A204.1 (cell line): ENCODE data around the gene AFF3.
"Not testable (repeated sequence)": the region's sequence is repeated elsewhere in the genome, so short reads cannot be mapped to it uniquely, and the experiment has no call there.

Experiments used
- FAIRE-seq: peaks from 2 replicates; lab custom pipeline; 2012; peaks lifted over from hg19 to GRCh38; lab: Jason Lieb, UNC

Gene AFF3

DNA sequence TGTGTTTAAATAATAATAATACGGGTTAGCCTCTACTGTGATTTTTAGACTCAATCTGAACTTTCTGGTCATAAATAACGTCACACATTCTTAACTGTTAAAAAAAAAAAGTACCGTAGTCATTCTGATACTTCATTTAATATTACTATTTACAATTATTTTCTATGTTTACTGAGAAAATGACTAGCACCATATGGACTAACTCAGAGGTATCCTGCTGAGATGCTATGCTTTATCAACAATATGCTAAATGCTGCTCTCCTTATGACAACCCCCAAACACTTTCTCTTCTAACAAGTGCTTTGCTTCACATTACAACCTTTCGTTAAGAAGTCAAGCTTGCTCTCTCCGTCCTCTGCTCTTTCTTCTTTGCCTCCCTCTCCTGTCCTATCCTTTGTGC lies 182.1 kb downstream of the AFF3 start:
- FAIRE-seq, result no peak

DNA sequence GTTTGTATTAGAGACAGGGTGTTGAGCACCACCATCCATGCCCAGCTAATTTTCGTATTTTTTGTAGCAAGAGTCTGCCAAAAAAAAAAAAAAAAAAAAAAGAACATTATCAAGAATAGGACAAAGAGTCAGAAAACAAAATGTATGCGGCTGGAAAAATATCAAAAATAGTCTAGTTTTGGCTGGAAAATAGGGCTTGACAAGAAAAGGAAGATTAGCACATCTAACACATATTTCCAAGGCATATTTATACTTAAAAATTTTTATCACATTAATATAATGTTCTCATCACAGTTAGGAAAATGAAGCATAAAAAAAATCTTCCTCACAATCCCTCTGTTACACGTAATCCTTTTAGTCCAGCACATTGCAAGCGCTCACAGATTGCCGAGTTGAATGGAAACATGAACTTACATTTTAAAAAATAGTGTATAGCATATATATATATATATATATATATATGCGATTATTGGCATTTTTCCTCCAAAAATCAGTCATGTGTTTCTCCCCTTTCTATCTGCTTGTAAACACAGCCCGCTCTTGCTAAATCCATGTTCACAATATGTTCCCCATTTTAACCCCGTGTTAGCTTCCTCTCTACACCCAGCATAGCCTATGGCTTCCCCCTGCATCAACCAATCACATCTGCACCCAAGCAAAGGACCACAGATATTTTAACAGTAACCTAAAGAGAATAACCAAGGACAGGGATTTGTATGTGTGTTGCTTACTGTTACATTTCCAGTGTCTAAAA lies 183.0 kb downstream of the AFF3 start:
- FAIRE-seq, result no peak

DNA sequence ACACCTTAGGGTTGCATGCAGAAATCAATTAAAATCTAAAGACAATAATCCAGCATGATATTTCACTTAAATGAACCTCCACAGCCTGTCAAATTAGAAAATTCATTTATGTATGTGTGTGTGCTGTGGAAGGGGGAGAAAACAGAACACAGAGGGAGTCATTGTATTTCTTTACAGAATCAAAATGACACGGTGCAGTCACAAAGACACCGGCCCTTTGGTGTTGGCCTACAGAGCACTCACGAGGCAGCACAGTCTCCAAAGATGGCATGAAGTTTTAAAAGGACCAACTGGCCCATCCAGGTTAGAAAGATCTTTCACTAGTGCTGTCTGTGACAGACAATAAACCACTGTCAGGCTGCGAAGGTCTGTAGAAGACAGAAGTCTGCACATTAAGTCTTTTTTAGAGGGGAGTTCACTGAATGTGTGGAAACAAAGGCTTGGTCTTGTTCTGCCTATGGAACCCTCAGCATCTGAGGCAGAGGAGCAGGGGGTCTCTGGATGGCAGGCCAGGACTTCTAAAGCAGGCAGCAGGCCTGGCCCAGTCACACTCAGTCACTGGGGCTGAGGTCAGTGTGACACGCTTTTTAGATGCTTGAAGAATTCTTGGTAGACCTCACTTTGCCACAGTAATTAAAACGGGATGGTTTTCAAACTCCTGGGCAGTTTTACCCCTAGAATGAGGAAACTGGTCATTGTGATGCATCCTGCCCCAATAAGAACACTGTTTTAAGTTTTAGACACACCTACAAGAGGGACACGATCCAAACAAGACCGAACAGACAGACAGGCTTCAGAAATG lies 184.9 kb downstream of the AFF3 start:
- FAIRE-seq, result no peak

DNA sequence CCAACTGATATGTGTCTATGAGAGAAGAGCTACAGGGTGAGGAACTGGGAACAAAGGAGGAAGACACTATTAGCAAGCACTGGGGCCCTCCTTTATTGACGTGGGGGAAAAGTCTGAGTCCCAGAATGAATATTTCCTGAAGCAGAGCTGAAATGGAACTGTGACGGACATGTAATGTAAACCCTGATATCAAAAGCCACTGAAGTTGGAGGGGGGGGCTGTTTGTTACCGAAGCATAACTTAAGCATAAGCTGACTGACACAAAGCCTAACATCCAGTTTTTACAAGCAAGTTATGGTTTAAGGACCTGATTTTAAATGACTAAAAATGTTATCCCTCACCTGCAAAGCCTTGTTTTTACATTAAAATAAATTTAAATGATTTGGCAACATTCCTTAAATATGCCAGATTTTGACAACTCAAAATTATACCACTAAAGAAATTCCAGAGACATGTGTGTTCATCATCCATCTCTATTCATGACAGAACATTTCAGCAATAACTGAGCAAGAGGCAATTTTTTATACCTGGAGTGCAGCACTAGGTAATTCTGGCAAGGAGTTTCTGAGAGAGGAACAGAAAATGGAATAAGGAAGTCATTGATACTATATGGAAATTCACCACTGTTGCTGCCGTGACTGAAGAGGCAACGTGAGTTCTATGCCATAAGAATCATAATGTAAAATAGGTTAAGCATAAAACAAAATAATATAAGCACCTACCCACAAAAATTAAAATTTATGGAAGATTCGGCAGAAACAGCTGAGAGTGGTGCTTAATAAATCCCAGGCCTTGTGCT lies 186.0 kb downstream of the AFF3 start:
- no peak for FAIRE-seq

DNA sequence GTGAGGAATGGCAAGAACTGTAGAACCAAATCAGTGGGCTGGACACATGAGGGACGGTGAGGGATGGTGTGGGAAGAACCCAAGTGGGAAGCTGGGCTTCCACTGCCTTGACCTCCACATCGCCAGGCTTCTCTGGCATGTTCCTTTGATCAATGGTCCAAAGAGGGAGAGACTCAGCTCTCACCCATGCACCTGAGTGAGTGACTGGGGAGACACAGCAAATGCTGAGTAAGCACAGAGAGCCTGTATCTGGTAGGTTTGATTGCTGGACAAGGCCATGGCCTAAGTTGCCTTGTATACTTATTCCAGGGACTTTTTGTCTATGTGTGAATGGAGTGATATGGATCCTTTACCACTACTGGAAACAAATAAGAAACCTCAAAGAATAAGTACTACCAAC lies 188.6 kb downstream of the AFF3 start:
- FAIRE-seq, result no peak

DNA sequence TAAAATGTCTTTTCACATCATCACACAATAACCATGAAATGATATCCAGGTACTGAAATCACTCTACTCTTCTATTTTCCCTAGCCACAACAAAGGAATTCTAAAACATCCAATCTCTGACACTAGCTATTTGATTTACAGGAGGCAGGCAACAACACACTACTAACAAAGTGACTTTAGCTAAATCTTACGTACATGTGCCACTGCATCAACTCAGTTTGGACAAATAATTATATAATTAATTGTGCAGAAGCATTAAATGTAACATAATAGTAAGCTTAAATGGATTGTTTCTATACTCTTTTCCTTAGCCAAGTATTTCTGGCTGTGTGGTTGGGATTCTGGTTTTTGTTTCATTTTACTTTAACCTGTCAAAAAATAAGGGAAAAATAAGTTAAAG lies 192.4 kb downstream of the AFF3 start:
- no peak for FAIRE-seq

DNA sequence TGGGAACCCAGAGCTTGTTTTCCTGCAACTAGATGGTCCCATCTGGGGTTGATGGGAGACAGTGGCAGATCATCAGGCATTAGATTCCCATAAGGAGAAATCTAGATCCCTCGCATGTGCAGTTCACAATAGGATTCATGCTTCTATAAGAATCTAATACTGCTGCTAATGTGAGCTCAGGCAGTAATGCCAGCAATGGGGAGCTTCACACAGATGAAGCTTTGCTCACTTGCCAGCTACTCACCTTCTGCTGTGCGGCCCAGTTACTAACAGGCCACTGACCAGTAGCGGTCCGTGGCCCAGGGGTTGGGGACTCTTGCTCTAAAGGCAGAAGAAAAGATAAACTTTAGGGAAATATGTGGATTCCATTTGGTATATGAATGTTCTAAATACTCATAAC lies 192.9 kb downstream of the AFF3 start:
- FAIRE-seq, result no peak

DNA sequence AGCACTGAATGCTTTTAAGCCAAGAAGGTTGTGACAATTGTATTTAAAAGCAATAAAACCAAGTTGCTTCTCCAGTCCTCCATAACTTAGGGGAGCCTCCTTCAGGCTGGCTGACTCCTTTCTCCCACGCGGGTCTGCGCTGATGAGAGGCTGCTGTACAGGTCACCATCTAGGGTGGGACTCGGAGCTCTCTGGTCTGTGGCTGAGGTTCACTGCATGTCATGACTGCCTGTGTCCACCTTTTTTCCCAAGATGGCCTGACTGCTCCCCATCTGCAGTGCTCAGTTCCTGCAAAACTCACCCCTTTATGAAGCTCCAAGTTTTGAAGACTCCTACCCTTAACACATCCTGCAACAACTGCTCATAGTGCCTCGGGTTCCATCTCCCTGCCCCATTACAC lies 194.4 kb downstream of the AFF3 start:
- FAIRE-seq, result no peak

DNA sequence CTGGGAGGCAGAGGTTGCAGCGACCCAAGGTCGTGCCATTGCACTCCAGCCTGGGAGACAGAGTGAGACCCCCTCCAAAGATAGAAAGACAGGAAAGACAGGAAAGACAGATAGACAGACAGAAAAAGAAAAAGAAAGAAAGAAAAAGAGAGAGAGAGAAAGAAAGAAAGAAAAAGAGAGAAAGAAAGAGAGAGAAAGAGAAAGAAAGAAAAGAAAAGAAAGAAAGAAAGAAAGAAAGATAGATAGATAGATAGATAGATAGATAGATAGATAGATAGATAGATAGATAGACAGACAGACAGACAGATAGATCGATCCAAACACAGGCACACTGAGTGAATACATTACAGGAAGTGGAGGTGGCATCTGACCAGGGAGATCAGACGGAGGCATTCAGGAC lies 195.0 kb downstream of the AFF3 start:
- FAIRE-seq, result not testable (repeated sequence)

DNA sequence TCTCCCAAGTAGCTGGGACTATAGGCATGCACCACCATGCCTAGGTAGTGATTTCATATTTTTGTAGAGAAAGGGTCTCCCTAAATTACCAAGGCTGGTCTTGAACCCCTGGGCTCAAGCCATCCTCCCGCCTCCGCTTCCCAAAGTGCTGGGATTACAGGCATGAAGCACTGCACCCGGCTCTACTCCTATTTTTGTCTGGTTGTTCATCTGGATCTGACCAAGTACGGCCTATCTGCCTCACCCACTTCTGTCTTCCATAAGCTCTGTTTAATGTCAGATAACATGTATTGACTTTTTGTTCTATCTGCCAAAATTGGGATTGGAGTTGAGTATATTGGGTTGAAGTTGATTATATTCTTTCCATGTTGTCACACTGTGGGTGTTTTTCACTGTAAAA lies 198.4 kb downstream of the AFF3 start:
- FAIRE-seq, result no peak

DNA sequence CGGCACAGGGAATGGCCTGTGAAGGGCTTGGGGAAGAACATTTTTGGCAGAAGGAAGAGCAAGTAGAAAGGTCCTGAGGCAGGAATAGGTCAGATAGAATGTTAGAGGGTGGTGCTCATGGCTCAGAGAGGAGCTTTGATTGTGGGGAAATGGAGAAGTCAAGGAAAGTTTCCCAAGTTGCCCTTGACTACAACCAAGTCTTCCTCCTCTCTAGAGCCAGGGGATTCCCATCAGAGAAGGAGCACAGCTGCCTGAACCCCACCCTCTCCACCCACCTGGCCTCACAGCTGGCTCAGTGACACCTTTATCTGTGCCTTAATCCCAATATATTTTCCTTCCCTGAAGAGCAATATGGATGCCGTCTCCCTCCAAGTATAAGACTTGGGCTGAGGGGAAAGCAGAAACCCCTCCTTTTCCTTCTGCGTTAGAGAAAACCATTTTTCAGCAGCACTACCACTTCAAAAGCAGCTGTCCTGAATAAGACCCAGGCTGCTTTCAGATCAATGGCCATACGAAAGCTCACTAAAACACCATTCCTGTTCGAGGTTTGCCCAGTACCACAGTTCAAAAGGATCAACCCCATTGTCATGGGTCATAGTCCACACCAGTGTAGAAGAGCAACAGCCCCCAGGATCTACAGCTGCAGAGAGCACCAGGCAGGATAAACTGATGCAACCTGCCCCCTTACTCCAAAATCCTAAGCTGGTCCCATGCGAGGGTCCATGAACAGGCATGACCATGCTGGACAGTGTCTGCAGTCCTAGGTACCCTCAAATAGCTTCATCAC lies 199.6 kb downstream of the AFF3 start:
- no peak for FAIRE-seq

DNA sequence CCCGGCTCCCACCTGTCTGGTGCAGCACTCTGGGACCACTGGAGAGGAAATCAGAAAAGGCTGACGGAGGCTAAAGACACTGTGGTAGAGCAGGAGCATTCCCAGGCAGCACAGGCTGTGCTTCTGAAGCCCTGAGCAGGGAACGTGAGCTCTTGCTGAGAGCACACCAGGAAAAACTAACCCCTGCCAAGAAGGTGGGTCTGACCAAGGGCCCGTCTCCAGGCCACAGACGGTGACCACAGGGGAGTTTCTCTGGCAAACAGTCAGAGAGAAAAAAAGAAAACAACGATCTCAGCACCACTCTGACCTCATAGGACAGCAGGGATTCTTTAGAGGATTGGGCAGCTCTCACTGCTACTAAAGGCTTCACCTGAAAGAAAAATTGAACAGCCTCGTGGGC lies 201.4 kb downstream of the AFF3 start:
- FAIRE-seq, result no peak

DNA sequence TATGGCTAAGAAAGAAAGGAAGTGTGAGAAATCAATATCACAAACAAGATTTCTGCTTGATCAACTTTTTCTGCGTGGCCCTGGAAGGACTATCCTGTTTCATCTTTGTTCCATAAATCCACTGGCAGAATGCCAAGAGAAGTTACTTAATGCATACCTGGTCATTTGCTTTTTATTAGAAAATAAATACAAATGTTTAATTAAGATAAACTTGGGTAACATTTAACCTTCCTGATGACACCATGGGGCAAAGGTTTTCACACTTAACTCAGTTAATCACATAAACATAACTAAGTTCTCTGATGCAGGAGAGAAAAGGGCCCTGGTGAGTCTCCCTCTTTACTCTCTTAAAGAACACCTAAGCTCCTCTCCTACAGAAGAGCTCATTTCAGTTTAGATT lies 203.3 kb downstream of the AFF3 start:
- no peak for FAIRE-seq

DNA sequence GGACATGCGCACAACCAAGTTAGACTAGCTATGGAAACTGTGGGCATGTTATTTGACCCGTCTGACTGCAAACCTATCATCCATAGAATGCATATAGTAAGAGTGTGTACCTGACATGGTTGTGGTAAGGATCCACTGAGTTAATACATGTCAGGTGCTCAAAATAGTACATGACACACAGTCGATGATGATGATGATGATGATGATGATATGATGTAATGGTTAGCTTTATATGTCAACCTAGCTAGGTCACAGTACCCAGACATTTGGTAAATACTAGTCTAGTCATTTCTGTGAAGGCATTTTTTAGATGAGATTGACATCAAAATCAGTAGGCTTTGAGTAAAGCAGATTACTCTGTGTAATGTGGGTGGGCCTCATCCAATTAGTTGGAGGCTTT lies 204.1 kb downstream of the AFF3 start:
- FAIRE-seq, result no peak

DNA sequence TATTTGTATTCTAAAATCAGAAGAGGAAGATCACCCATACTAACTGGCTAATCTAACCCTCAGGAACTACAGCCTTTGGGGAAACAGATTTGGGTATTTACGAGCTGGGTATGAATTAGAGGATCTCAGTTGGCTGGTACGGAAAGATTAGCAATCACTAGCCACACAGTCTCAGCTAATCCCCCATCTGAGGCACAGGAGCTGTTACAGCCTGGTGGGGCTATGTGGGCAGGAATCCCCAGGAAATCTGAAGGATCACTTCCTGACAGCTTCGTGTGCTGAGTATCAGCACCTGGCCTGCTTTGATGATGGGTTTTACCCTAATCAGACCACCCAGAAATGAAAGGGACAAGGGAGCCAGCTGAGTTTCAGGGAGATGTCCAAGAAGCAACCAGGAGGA lies 206.3 kb downstream of the AFF3 start:
- FAIRE-seq, result no peak

DNA sequence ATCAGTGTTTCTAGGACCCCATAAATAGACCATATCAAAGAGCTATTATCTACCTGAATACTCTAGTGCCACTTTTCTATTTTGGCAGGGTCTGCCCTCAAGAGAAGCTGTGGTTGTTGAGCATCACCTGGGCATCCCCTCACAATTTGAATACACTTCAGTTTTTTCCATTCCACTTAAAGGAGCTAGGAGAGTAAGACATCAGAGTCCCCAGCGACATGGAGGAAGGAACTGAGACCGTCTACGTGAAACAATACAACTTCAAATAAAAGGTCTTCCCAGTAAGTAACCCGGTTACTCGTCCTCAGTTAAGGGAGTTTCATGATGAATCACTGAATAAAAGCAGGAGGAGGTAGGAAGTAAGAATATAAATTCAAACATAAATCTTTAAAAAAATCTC lies 206.7 kb downstream of the AFF3 start:
- FAIRE-seq, result no peak

DNA sequence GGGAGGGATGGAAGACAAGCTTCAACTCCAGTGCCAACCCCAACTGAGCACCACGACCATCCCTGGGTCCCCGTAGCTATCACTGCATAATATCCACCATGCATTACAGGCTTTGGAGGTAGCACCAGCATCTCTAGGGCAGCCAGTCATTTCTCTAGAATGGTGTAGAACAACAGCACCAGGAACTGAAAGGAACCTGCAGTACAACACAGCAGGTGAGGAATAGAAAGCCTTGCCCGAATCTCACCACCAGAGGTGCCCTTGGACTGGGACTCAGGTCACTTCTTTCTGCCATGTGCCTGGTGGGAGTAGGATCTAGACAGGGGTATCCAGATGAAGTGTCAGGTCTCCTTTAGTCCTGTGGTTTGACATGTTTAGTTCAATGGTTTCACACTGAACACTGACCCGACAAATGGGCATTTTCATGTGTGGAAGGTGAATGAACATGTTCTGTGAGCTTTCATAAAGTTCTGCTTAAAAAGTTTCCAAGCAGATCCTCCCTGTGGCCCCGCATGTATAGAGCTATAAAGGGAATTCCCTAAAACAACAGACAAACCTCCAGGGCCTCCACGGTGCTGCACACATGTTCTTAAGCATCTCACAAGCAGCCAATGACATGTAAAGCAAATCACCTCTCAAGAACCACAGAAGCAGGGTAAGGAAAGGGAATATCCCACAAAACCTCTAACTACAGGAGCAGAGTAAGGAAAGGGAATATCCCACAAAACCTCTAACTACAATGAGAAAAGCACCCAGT lies 208.3 kb downstream of the AFF3 start:
- no peak for FAIRE-seq

DNA sequence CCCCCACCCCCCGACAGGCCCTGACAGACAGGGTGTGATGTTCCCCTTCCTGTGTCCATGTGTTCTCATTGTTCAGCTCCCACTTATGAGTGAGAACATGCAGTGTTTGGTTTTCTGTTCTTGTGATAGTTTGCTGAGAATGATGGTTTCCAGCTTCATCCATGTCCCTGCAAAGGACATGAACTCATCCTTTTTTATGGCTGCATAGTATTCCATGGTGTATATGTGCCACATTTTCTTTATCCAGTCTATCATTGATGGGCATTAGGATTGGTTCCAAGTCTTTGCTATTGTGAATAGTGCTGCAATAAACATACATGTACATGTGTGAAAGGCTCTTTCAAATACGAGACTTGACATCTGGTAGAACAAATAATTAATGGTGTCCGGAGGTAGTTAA lies 208.9 kb downstream of the AFF3 start:
- not testable (repeated sequence) for FAIRE-seq

DNA sequence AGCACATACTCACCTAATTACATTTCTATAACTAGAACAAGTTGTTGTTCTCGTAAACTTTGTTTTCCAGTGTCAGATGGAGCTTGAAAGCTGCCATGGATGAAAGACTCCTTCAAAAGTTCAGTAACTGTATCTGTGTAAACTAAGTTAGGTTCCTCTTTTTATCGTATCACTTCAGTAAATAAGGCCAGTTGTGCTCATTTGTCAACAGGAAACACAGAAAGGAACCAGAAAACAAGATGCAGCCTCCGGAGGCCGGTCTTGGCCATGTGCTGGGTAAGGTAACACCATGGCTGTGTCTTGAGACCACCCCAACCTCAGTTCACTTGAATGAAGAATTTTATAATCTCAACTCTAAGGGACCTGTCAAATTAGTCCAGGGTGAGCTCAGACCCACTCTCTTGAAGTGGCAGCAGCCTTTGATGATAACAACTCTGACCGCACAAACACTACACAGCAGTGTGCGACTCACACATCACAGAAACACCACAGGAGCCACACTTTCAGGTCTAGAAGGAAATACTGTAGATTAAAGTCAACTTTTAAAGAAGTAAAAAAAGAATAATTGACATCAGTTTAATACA lies 213.8 kb downstream of the AFF3 start:
- FAIRE-seq, result no peak

DNA sequence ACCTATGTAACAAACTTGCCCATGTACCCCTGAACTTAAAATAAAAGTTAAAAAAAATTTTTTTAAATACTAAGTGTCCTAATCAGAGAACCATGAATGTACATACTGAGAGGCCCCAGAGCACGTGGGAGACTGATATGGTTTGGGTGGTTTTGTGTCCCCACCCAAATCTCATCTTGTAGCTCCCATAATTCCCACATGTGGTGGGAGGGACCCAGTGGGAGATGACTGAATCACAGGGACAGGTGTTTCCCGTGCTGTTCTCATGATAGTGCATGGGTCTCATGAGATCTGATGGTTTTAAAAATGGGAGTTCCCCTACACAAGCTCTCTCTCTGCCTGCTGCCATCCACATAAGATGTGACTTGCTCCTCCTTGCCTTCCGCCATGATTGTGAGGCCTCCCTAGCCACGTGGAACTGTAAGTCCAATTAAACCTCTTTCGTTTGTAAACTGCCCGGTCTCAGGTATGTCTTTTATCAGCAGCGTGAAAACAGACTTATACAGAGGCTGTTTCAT lies 214.6 kb downstream of the AFF3 start:
- not testable (repeated sequence) for FAIRE-seq

DNA sequence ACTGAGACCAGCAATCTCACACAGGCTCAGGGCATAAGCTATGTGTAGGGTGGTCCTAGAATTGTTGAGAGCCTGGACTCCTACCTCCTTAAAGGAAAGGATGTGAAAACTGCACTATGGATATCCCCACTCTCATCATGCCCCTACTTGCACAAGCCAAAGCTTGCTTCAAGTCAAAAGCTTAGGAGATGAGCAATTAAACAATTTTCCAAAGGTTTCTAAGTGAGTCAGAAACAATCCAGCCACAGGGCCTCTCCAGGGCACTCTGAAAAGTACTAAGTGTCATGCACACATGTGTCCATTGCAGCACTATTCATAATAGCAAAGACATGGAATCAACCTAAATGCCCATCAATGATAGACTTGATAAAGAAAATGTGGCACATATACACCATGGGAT lies 215.4 kb downstream of the AFF3 start:
- no peak for FAIRE-seq
